Endothelial cell of umbilical vein (primary cell): ENCODE measurements around the gene USE1. TPM values are rescaled to one million over a fixed set of nuclear protein-coding genes. Genes with fewer than 3 reads are reported as not detected.

Source experiments
- BruUV-seq: library from RNA; stranded (reverse); fragments of 400-500 nt; replicated peaks from 2 replicates; lab custom pipeline; 2021; lab: Mats Ljungman, UMichigan
- CTCF ChIA-PET: fragments of 300-600, 350-600 bp; sonication (Branson Sonifier 250); formaldehyde crosslinking; loops from one replicate; lab custom pipeline; 2021; ENCODE audit warnings: antibody characterized with exemption, inconsistent platforms; lab: Charles Lee
- POLR2A ChIA-PET: fragments of 300-600, 350-600 bp; sonication (Branson Sonifier 250); formaldehyde crosslinking; loops from one replicate; lab custom pipeline; 2021; ENCODE audit warnings: antibody characterized with exemption, inconsistent platforms; lab: Charles Lee
- DNase-seq: peaks from one replicate; pipeline ENCODE4 v3.0.0-alpha.2; 2011; ENCODE audit warnings: low read depth, low spot score
- FAIRE-seq: peaks from 2 replicates; lab custom pipeline; 2011; peaks lifted over from hg19 to GRCh38; lab: Jason Lieb, UNC
- H2AFZ ChIP-seq: 2 replicates; pipeline ENCODE4 v1.6.0; 2012; ENCODE audit warnings: low read depth, low read length, control low read depth, inconsistent platforms
- H3K27ac ChIP-seq: 2 replicates; pipeline ENCODE4 v1.5.1; 2011; ENCODE audit warnings: low read depth, mild to moderate bottlenecking, control low read depth, low read length, moderate library complexity; ENCODE audit not compliant: insufficient read depth
- H3K27me3 ChIP-seq, 2 experiments: 2 replicates each; pipeline versions ENCODE4 v1.6.0 to v1.6.1; 2011; ENCODE audit warnings: low read length in 2 of 2, mixed read lengths in 1 of 2; ENCODE audit not compliant: control insufficient read depth in 2 of 2, insufficient read depth in 2 of 2
- H3K36me3 ChIP-seq, 2 experiments: 2 replicates in 1 of 2; 3 replicates in 1 of 2; pipeline ENCODE4 v1.5.1; 2011; ENCODE audit warnings: low read length in 2 of 2, mild to moderate bottlenecking in 1 of 2, moderate library complexity in 1 of 2; ENCODE audit not compliant: control insufficient read depth in 2 of 2, insufficient read depth in 2 of 2; ENCODE audit errors: extremely low read depth in 1 of 2
- H3K4me1 ChIP-seq: 3 replicates; pipeline ENCODE4 v1.5.1; 2011; ENCODE audit warnings: mild to moderate bottlenecking, low read length; ENCODE audit not compliant: control insufficient read depth, insufficient read depth; ENCODE audit errors: extremely low read depth
- H3K4me2 ChIP-seq: 2 replicates; pipeline ENCODE4 v1.6.1; 2011; ENCODE audit warnings: low read length, control low read depth, mixed read lengths; ENCODE audit not compliant: insufficient read depth
- H3K4me3 ChIP-seq, 3 experiments: fragments of 200-600 bp in 1 of 3; sonication (generic), shearing (Covaris generic) in 1 of 3; replicated peaks in 1 of 3; 2 replicates each; pipeline ENCODE4 v1.5.1; 2011 to 2016; ENCODE audit warnings: control low read depth in 3 of 3, low read length in 3 of 3, mild to moderate bottlenecking in 2 of 3, inconsistent platforms in 1 of 3, low read depth in 1 of 3, moderate library complexity in 1 of 3; ENCODE audit not compliant: insufficient read depth in 1 of 3
- H3K79me2 ChIP-seq: 2 replicates; pipeline ENCODE4 v1.6.0; 2012; ENCODE audit warnings: low read length, inconsistent platforms; ENCODE audit not compliant: control insufficient read depth, insufficient read depth
- H3K9ac ChIP-seq: replicated peaks from 2 replicates; pipeline ENCODE3; 2011; ENCODE audit warnings: low read length, control low read depth; ENCODE audit not compliant: insufficient read depth; ENCODE audit errors: extremely low read depth
- H3K9me1 ChIP-seq: replicated peaks from 3 replicates; pipeline ENCODE4 v1.6.0; 2011; ENCODE audit warnings: mild to moderate bottlenecking, low read length; ENCODE audit not compliant: control insufficient read depth, insufficient read depth; ENCODE audit errors: extremely low read depth
- H3K9me3 ChIP-seq: replicated peaks from 2 replicates; pipeline ENCODE4 v1.5.1; 2012; ENCODE audit warnings: low read length, inconsistent platforms; ENCODE audit not compliant: control insufficient read depth, insufficient read depth
- H4K20me1 ChIP-seq: replicated peaks from 2 replicates; pipeline ENCODE3; 2011; ENCODE audit warnings: mild to moderate bottlenecking, low read length; ENCODE audit not compliant: control insufficient read depth, insufficient read depth; ENCODE audit errors: extremely low read depth
- CTCF ChIP-seq, 2 donors: IDR thresholded peaks; 1 replicate in 1 of 2; 2 replicates in 1 of 2; pipeline ENCODE4 v1.5.1; 2011; ENCODE audit warnings: low read length in 2 of 2, mild to moderate bottlenecking in 2 of 2, moderate library complexity in 2 of 2, control low read depth in 1 of 2, inconsistent platforms in 1 of 2, low read depth in 1 of 2; ENCODE audit not compliant: insufficient read depth in 1 of 2; ENCODE audit errors: extremely low read depth in 1 of 2
- EZH2 ChIP-seq: IDR thresholded peaks from 2 replicates; pipeline ENCODE4 v1.6.1; 2012; ENCODE audit warnings: borderline replicate concordance, low read depth, mild to moderate bottlenecking, moderate library complexity, low read length, inconsistent platforms; ENCODE audit not compliant: severe bottlenecking
- FOS ChIP-seq: IDR thresholded peaks from 2 replicates; pipeline ENCODE4 v1.6.1; 2011; ENCODE audit warnings: mild to moderate bottlenecking, low read length, moderate library complexity, borderline replicate concordance; ENCODE audit not compliant: insufficient read depth
- GATA2 ChIP-seq: IDR thresholded peaks from 2 replicates; pipeline ENCODE4 v1.7.0; 2011; ENCODE audit warnings: low read depth, mild to moderate bottlenecking, moderate library complexity, mixed read lengths, low read length; ENCODE audit not compliant: insufficient read length, insufficient read depth
- JUN ChIP-seq: IDR thresholded peaks from 2 replicates; pipeline ENCODE4 v1.6.1; 2011; ENCODE audit warnings: borderline replicate concordance, low read depth; ENCODE audit not compliant: insufficient read length, insufficient read depth
- MAX ChIP-seq: IDR thresholded peaks from 2 replicates; pipeline ENCODE4 v1.6.1; 2011; ENCODE audit not compliant: insufficient read depth, insufficient read length
- MYC ChIP-seq: IDR thresholded peaks from one replicate; pipeline ENCODE4 v1.6.1; 2011; ENCODE audit warnings: mild to moderate bottlenecking, low read depth, low read length
- POLR2A ChIP-seq: IDR thresholded peaks from 2 replicates; pipeline ENCODE4 v1.6.1; 2012; ENCODE audit warnings: low read depth, mild to moderate bottlenecking, control low read depth, low read length
- POLR2AphosphoS5 ChIP-seq: IDR thresholded peaks from 2 replicates; pipeline ENCODE4 v1.6.1; 2012; ENCODE audit warnings: low read depth, mild to moderate bottlenecking, control low read depth, low read length, moderate library complexity; ENCODE audit not compliant: insufficient read depth
- dilution Hi-C: fragments of 300-500 bp; cut with MboI; formaldehyde crosslinking; loops from one replicate; pipeline ENCODE4 v1.15.0; 2019; ENCODE audit warnings: low sequenced_read_pairs; ENCODE audit not compliant: extremely low pct_ligation_motif_present
- intact Hi-C: fragments of 100-400 bp; cut with micrococcal nuclease; formaldehyde crosslinking; loops from one replicate; pipeline ENCODE4 v1.10.0; 2022
- polyA plus RNA-seq, 4 experiments: library from polyadenylated mRNA; depleted of rRNA in 3 of 4; stranded (reverse) in 3 of 4; unstranded in 1 of 4; fragments of >200 nt; gene quantifications; 2 replicates each; pipeline versions ENCODE4 v1.2.1 to v1.2.3, GENCODE V29; 2011 to 2012; ENCODE audit warnings: missing spikeins in 1 of 4
- total RNA-seq: library from RNA; stranded (reverse); gene quantifications from 2 replicates; pipeline ENCODE4 v1.2.3, GENCODE V29; 2021

Gene USE1
- total and polyA plus RNA-seq, 2 donors (not counting 3 experiments of a cell fraction or from before 2014, with no cell fraction given), result 21.3 to 27.6 TPM

GRCh38 chr19:17202249-17202648 lies 12.9 kb upstream of the USE1 start:
- Histone ChIP-seq H3K36me3 (peaks cover 10 to 60% of the 10 kb centered on the region in 2 experiments), H3K9ac (no peak overlapping the region), H3K4me2 (no peak overlapping the region), H3K9me1 (no peaks in the 10 kb centered on the region), H3K4me3 (no peak overlapping the region), H4K20me1 (no peaks in the 10 kb centered on the region), H2AFZ (no peak overlapping the region), H3K27ac (no peak overlapping the region), H3K27me3 (no peaks in the 10 kb centered on the region), H3K79me2 (no peaks in the 10 kb centered on the region), H3K9me3 (no peaks in the 10 kb centered on the region), H3K4me1 (no peaks in the 10 kb centered on the region)
- intact Hi-C loops (no loop called here), dilution Hi-C loops (no loop called here)
- TF ChIP-seq JUN (no peak), POLR2A (no peak), MYC (no peak), GATA2 (no peak), EZH2 (no peak), MAX (no peak), FOS (no peak), POLR2AphosphoS5 (no peak), CTCF (IDR thresholded peaks at IDR 0.05; ENCODE audit: extremely low read depth in 1 of 2, insufficient read depth in 1 of 2, low read depth in 1 of 2, low read length in 2 of 2) (no peak)
- DNase-seq, result peak; percentile 22
- no peak for FAIRE-seq
- ChIA-PET POLR2A (no interaction called here), CTCF (no interaction called here)
- no TSS peak for BruUV-seq
